NCI-H226 (cell line): ENCODE data around the gene SNX8.
"Not testable (repeated sequence)": the region's sequence is repeated elsewhere in the genome, so short reads cannot be mapped to it uniquely, and the experiment has no call there.

Source experiments
- DNase-seq: peaks from one replicate; pipeline ENCODE4 v3.0.0-alpha.2; 2015

SNX8 gene

GRCh38 chr7:2289621-2290020, 24.6 kb downstream of the SNX8 start:
- no peak for DNase-seq

GRCh38 chr7:2289111-2289586, 25.1 kb downstream of the SNX8 start:
- no peak for DNase-seq

GRCh38 chr7:2288503-2288902, 25.7 kb downstream of the SNX8 start:
- DNase-seq: no peak

GRCh38 chr7:2287745-2288144, 26.5 kb downstream of the SNX8 start:
- no peak for DNase-seq

GRCh38 chr7:2283074-2283473, 31.2 kb downstream of the SNX8 start:
- no peak for DNase-seq

- DNase-seq: no peak
Observed at GRCh38 chr7:2282185-2282751, 32.0 kb downstream of the SNX8 start.

- no peak for DNase-seq
Observed at GRCh38 chr7:2281541-2281940, 32.7 kb downstream of the SNX8 start.

GRCh38 chr7:2280424-2280823, 33.8 kb downstream of the SNX8 start:
- DNase-seq: no peak

GRCh38 chr7:2279896-2280295, 34.3 kb downstream of the SNX8 start:
- no peak for DNase-seq

GRCh38 chr7:2278026-2278425, 36.2 kb downstream of the SNX8 start:
- DNase-seq: no peak

- no peak for DNase-seq
Observed at GRCh38 chr7:2276107-2276506, 38.1 kb downstream of the SNX8 start.

- DNase-seq: no peak
Observed at GRCh38 chr7:2275101-2275500, 39.1 kb downstream of the SNX8 start.

- DNase-seq: no peak
Observed at GRCh38 chr7:2274666-2275065, 39.6 kb downstream of the SNX8 start.

- no peak for DNase-seq
Observed at GRCh38 chr7:2273866-2274265, 40.4 kb downstream of the SNX8 start.

GRCh38 chr7:2272031-2272430, 42.2 kb downstream of the SNX8 start:
- DNase-seq: no peak

- no peak for DNase-seq
Observed at GRCh38 chr7:2271273-2272026, 42.8 kb downstream of the SNX8 start.

GRCh38 chr7:2270495-2270894, 43.7 kb downstream of the SNX8 start:
- DNase-seq: no peak

- no peak for DNase-seq
Observed at GRCh38 chr7:2269991-2270460, 44.2 kb downstream of the SNX8 start.

GRCh38 chr7:2269089-2269990, 44.9 kb downstream of the SNX8 start:
- DNase-seq: not testable (repeated sequence)

- DNase-seq: no peak
Observed at GRCh38 chr7:2266911-2267310, 47.3 kb downstream of the SNX8 start.

- DNase-seq: no peak
Observed at GRCh38 chr7:2264158-2264557, 50.1 kb downstream of the SNX8 start.

- no peak for DNase-seq
Observed at GRCh38 chr7:2263176-2263575, 51.1 kb downstream of the SNX8 start.

GRCh38 chr7:2261611-2262010, 52.6 kb downstream of the SNX8 start:
- no peak for DNase-seq

GRCh38 chr7:2260820-2261219, 53.4 kb downstream of the SNX8 start:
- DNase-seq: peak; percentile 84
